RWPE1 (cell line): Measurements from ENCODE around the gene APLP2.

Experiments used
- CTCF ChIA-PET: fragments of 350-600 bp; sonication (Branson Sonifier 250); formaldehyde crosslinking; extraction: SDS; loops from one replicate; lab custom pipeline; 2021; lab: Yijun Ruan, JAX
- POLR2A ChIA-PET: fragments of 400-600 bp; formaldehyde crosslinking; extraction: SDS; loops from one replicate; lab custom pipeline; 2020; ENCODE audit warnings: antibody characterized with exemption; ENCODE audit not compliant: low non-redundant PET; lab: Yijun Ruan, JAX
- DNase-seq: peaks from one replicate; pipeline ENCODE4 v3.0.0; 2012; ENCODE audit warnings: low spot score
- H3K27ac ChIP-seq: fragments of 450-650 bp; 2 replicates; pipeline ENCODE4 v1.5.1; 2017
- TF ChIP-seq, protein P1 (sequence below): fragments of 450-650 bp; conservative IDR thresholded peaks from 2 replicates; pipeline ENCODE4 v1.5.1; 2017; ENCODE audit warnings: low read depth, mild to moderate bottlenecking

APLP2 gene

DNA sequence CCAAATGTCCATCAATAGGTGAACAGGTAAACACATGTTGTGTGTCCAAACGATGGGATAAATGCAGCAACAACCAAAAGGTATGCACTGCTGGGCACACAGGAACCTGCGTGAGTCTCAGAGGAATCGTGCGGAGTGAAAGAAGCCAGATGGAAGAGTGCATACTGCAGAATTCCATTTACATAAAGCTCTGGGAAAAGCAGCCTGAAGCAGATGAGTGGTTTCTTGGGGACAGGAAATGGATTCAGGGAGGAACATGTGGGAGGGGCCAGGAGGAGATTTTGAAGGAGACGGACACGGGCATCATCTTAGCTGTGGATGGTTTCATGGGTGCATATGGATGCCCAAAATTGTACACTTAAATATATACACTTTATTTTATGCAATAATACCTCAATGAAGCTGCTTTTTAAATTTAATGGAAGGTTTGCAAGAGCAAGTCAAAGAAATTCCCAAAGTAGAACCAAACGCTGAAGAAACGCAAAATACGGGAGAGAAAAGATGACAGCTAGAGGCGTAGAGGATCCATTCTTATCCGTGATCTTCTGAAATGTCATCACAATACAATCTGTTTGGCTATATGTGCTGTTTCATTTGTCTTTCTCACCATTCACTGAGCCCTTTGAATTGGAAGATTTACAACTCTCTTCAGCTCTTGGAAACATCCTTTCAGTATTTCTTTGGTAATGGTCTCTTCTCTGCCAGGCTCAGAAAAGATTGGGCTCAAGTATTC lies 114.3 kb downstream of the APLP2 start:
- ChIA-PET CTCF (interaction anchor here (0.6 kb wide), 3 partner anchors 334 to 852 kb away, joined by 3 to 4 read pairs (median 4); no protein-coding TSS in a partner anchor), POLR2A (no interaction called here)
- H3K27ac ChIP-seq: no peak overlapping the region
- TF ChIP-seq, protein P1, sequence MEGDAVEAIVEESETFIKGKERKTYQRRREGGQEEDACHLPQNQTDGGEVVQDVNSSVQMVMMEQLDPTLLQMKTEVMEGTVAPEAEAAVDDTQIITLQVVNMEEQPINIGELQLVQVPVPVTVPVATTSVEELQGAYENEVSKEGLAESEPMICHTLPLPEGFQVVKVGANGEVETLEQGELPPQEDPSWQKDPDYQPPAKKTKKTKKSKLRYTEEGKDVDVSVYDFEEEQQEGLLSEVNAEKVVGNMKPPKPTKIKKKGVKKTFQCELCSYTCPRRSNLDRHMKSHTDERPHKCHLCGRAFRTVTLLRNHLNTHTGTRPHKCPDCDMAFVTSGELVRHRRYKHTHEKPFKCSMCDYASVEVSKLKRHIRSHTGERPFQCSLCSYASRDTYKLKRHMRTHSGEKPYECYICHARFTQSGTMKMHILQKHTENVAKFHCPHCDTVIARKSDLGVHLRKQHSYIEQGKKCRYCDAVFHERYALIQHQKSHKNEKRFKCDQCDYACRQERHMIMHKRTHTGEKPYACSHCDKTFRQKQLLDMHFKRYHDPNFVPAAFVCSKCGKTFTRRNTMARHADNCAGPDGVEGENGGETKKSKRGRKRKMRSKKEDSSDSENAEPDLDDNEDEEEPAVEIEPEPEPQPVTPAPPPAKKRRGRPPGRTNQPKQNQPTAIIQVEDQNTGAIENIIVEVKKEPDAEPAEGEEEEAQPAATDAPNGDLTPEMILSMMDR: no peak
- DNase-seq: no peak

DNA sequence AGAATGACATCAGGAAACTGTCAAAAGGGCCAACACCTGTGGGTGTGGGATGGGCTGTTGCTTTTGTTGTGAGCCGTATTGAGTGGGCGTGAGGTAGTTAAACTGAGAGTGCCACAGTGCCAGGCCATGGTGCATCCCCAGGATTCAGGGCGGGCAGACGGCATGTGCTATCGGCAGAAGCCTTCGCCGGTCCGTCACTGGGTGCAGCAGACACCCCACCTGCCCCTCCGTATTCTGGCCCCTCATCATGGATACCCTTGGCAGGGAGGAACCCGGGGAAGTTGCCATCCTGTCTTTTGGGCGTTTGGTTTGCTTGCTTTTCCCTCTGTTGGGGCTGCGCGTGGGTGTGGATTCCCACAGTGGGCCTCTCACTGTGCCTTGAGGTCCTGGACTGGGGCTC lies 117.4 kb downstream of the APLP2 start:
- TF ChIP-seq, protein P1: no peak
- H3K27ac ChIP-seq: no peak overlapping the region
- DNase-seq: no peak
- ChIA-PET CTCF (no interaction called here), POLR2A (no interaction called here)

DNA sequence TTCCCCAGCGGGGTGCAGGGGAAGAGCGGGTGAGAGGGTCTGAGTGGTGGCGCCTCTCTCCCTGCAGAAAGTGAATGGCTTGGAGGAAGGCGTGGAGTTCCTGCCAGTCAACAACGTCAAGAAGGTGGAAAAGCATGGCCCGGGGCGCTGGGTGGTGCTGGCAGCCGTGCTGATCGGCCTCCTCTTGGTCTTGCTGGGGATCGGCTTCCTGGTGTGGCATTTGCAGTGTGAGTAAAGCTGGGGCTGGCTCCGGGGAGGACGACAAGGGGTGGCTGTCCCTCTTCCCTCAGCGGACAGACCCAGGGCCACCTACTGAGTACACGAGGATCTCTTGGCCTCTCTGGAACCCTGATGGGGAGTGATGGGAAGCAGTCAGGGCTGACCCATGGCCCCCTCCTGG lies 118.4 kb downstream of the APLP2 start:
- H3K27ac ChIP-seq: no peak overlapping the region
- no peak for DNase-seq
- POLR2A ChIA-PET: no interaction called here
- CTCF ChIA-PET: no interaction called here
- TF ChIP-seq, protein P1: no peak

DNA sequence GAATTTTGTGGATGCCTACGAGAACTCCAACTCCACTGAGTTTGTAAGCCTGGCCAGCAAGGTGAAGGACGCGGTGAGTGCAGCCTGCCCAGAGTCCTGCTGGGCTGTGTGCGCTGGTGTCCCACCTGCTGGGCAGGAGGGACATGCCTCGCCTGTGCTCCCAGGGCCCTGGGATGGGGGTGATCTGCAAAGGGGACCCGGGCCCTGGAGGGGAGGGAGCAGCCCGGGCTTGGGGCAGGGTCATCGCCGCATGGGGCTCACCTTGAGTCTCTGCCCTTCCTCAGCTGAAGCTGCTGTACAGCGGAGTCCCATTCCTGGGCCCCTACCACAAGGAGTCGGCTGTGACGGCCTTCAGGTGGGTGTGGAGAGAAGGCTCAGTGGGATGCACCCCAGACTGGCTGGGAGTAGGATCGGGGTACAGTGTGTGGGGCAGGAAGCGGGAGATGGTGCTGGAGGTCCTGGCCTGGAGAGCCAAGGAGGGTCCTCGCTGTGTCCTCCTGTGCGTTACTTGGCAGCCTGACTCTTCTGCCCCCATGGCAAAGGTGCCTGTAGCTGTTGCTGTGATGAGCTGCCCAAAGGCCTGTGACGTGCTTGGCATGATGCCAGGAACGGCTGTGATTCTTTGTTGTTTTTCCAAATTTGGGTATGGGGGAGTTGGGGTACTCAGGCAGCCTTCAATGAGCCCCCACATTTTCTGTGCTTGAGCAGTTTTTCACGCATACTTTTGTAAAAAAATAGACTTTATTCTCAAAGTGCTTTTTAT lies 119.1 kb downstream of the APLP2 start:
- TF ChIP-seq, protein P1: no peak
- DNase-seq: no peak
- CTCF ChIA-PET: no interaction called here
- POLR2A ChIA-PET: no interaction called here
- H3K27ac ChIP-seq: no peak overlapping the region

DNA sequence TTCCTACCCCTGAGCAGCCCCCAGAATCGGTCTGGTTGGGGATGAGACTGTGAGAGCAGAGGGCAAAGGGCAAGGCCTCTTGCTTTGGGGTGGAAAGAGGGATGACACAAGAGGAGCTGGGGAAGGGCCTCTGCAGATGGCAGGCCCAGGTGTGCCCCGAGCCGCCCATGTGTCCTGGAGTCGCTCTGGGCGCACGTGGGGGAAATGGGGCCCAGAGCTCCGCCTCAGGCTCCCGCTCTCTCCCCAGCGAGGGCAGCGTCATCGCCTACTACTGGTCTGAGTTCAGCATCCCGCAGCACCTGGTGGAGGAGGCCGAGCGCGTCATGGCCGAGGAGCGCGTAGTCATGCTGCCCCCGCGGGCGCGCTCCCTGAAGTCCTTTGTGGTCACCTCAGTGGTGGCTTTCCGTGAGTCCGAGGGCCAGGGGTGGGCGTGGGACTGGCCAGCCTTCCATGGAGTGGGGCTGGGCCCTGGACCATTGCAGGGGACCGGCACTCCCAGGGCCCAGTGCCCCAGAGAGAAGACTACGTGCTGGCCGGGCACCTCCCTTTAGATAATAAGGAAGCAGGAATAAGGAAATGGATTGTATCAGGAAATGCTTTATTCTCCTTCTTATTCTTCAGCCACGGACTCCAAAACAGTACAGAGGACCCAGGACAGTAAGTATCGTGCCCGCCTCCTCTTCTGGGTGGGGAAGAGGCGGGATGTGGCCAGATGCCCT lies 120.0 kb downstream of the APLP2 start:
- DNase-seq: no peak
- H3K27ac ChIP-seq: no peak overlapping the region
- ChIA-PET CTCF (no interaction called here), POLR2A (no interaction called here)
- TF ChIP-seq, protein P1: no peak

DNA sequence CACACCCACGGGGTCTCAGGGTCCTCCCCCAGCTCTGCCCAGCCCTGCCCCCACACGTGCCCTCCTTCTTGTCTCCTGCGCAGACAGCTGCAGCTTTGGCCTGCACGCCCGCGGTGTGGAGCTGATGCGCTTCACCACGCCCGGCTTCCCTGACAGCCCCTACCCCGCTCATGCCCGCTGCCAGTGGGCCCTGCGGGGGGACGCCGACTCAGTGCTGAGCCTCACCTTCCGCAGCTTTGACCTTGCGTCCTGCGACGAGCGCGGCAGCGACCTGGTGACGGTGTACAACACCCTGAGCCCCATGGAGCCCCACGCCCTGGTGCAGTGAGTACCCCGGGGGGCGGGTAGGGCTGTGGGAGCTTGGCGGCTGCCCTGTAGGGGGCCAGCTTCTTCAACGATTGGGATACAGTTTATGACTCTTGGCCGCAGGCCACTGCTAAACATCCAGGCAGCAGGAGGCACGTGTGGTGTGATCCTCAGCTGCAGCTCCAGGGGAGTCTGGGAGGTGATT lies 120.7 kb downstream of the APLP2 start:
- CTCF ChIA-PET: no interaction called here
- POLR2A ChIA-PET: no interaction called here
- no peak overlapping the region for H3K27ac ChIP-seq
- DNase-seq: no peak
- TF ChIP-seq, protein P1: no peak
